Measurements from ENCODE around the gene HOOK1.

The HOOK1 gene

DNA sequence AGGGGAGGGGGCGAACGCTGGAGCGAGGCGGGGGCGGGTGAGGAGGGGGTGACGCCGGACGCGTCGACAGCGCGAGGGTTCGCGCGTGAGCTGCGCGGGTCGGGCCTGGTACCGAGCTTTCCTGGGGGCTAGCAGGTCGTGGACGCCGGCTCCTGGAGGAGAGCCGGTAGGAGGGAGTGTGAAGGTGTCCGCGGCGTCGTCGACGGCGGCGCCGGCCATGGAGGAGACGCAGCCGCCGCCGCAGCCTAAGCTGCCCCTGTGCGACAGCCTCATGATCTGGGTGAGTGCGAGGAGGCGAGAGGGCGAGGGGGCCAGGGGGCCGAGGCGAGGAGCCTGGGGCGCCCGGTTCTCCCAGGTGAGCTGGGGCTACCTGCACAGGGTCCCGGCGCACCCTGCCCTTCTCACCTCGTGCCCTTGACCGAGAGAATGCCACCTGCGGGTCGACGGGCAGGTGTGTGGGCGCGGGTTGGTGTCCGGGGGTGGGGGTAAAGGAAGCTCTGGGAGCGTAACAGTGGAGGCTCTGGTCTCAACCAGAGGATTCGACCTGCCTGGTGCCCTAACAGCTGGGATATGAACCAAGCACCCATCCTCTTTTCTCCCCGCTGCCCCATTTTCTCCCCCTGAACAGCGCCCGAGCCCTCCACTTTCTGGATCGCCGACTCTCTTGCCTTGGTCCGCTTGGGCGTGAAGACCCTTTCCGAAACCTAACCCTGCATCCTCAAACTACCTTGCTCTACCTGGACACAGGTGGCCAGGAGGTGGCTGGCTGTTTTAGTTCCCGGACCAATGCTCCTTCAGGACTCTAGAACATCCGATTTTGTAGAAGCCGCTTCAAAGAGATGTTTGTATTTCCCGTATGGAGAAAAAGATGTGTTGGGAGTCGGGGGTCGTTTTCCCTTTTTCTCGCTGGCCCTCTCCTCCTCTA, at the start of gene HOOK1:
Gene HOOK1 (plus strand): TSS at position 49 of the 925 bp plus-strand sequence. CDS start 169 bp downstream, at position 218.
- DNase-seq (ENCODE audit: low spot score), result no peak

DNA sequence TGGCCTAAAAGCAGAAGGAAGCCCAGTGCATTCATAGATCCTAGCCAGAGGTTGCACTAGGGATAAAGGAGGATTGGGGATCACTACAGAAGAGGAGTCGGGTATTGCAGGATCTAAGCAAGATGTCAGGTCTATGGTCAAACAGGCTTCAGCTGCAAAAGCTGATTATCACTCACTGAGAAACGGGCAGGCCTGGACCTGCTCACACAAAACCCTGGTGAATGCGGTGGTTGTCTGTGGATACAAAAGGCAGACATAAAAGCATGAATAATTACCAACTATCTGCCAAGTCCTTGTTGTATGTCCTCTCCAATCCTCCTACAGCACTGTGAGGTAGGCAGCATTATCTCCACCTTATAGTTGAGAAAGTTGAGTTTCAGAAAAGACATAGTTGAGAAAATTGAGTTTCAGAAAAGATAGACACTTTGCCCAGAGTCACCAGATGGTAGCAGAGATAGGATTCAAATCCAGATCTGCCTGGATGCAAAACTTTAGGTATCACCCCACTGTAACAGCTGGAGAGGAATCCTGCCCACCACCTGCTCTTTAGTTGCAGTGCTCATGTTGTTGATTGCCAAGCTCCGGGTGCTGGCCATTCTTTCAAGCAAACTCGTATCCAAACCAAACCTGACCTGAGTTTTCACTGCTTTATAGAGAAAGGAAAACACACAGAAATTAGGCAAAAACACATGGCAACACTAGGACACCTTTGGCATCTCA, 49.6 kb upstream of the HOOK1 start:
- DNase-seq (ENCODE audit: low spot score), result no peak

DNA sequence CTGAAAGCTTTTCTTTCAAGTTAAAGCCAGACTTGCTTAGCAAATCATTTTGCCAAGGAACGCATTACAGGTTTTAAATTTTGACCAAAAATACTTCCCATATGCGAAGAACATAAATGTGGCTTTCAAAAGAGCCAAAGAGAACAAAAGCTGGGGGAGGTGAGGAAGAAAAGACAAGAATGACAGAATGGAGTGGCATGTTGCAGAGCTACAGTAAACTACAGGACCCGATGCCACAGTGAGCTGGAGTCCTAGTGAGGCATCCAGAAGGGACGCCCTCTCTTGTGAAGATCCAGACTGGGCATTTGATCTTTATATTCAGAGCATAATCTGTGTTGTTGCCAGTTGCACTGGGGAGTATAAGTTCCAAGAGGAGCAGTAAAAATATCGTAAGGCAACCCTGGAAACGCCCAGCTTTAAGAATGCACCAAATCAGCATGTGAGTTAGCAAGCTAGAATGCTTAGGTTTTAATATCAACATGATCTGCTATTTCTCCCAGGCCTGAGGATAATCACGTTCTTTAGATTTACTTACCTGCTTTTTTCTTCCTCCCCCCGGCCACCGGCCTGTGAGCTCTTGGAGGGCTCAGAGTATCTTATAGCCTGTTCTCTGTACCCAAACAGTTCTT, 48.4 kb upstream of the HOOK1 start:
- no peak for DNase-seq (ENCODE audit: low spot score)

DNA sequence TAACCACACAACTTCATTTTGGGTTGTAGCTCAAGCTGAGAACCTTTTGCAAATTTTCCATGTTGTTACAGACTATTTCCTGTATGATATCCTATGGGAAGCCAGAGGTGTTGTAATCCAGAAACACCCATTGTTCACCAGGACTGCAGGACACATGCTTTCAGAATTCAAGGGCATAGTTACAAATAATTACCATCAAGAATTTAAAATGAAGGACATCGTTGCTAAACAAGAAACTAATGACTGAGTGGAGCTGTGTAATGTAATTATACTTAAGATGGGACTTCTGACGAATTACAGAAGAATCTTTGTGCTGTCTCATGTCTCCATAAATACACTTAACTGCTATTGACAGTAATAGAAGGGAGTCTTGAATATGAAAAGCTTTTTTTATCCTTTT, 47.6 kb upstream of the HOOK1 start:
- no peak for DNase-seq (ENCODE audit: low spot score)

GRCh38 chr1:59768792-59769735, 45.7 kb upstream of the HOOK1 start:
- DNase-seq (ENCODE audit: low spot score), result no peak

- DNase-seq (ENCODE audit: low spot score), result no peak
These were observed 45.0 kb upstream of the HOOK1 start for GRCh38 chr1:59769736-59770095.

GRCh38 chr1:59771361-59771760, 43.4 kb upstream of the HOOK1 start:
- no peak for DNase-seq (ENCODE audit: low spot score)

DNA sequence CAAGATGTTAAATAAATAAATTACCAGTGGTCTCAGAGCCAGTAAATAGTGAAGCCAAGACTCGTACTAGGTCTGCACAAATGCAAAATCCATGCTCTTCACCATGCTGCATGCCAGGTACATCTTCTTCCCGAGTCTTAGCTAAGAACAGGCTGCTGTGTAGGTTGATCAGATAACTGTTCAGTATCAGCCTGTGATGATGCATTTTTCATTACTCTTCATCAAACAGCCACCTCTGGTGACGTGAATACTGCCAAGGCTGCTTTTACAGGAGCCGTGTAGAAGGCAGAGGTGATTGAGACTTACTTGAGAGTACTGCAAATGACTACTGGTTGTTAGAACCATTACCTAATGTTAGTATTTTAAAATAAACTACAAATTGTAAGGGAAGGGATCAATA, 39.3 kb upstream of the HOOK1 start:
- DNase-seq (ENCODE audit: low spot score), result no peak

DNA sequence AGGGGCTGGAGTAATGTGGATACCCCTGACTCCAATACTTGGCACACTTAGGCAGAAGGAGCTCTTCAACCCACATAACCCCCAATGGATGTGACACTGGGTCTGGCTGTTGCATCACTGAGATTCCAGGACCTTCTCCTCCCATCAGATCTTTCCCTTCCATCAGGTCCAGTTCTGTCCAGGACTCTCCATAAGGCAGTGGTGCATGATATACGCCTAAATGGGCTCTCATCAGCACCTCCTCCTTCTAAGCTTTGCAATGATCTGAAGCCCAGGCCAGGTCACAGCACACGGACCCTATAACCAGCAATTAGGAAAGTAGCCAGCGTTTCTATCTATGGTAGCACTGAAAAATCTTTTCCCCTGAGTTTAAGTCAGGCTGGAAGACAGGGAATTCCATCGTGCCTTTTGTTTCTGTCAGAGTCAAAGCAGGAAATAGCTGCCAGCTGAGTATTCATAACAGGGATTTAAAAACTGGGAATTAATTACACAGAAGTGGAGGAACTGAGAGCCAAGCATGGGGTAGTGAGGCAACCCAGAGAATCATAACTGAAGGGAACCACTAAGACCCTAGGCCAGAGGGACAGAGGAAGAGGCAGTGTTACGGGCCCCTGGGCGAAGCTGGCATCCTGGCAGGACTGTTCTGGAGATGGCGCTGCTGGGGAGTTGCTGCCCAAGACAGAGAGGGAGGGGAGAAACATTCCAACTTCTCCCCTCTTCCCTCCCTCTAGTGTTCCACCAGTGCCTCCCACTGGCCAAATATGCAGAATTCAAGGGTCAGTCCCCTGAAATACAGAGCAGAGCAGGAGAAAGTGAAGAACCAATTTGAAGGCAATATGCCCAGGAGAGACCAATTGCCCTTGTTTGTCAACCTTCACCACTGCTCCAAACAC, 37.5 kb upstream of the HOOK1 start:
- no peak for DNase-seq (ENCODE audit: low spot score)

DNA sequence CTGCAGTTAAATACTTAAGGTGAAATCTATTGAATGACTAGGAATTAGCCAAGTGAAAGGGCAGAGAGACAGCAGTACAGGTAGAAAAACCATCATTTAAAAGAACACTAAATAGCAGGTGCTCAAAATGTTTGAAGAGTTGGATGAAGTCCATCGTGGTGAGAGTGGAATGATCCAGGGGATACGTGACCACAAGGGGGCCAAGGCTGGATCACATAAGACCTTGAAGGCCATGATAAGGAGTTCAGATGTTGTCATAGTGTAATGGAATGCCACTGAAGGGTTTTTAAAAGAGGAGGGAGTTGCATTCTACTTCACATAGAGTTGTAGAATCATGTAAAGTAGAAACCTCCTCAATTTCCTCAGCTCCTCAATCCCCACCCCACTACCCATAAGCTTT, 34.8 kb upstream of the HOOK1 start:
- no peak for DNase-seq (ENCODE audit: low spot score)

GRCh38 chr1:59788825-59789224, 25.9 kb upstream of the HOOK1 start:
- no peak for DNase-seq (ENCODE audit: low spot score)

GRCh38 chr1:59798600-59798999, 16.1 kb upstream of the HOOK1 start:
- no peak for DNase-seq (ENCODE audit: low spot score)

GRCh38 chr1:59803458-59804038, 11.2 kb upstream of the HOOK1 start:
- no peak for DNase-seq (ENCODE audit: low spot score)

DNA sequence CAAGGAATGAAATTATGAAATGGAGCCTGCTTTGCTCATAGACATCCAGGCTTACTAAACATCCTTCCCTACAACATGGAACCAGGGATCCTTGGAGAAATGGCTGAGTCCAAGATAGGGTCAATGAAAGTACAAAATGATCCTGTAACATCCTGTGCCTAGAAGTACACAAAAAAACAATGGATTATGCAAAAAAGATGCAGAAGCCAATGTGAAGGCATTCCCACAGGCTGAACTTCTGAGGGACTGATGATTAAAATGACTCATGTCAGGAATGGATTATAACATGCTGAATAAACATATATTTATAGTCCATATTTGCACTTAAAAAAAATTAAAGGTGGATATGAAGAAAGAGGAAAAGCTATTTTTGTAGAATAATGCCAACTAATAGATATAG, 10.4 kb upstream of the HOOK1 start:
- DNase-seq (ENCODE audit: low spot score), result no peak

GRCh38 chr1:59805554-59805953, 9.2 kb upstream of the HOOK1 start:
- no peak for DNase-seq (ENCODE audit: low spot score)

GRCh38 chr1:59814180-59814900, 409 bp upstream of the HOOK1 start:
- peak; percentile 45 for DNase-seq (ENCODE audit: low spot score)

- no peak for DNase-seq (ENCODE audit: low spot score)
These were observed 1.1 kb downstream of the HOOK1 start for GRCh38 chr1:59815892-59816291.

GRCh38 chr1:59816318-59816878, 1.6 kb downstream of the HOOK1 start:
- no peak for DNase-seq (ENCODE audit: low spot score)

Measured in hematopoietic multipotent progenitor cell treated with erythropoietin and hydrocortisone succinate and interleukin-3 and kit ligand, for 17 days (in vitro differentiated cells).